ENCODE results near the gene PRKAR2B.

Gene PRKAR2B

GRCh38 chr7:107194052-107194451, 149.5 kb downstream of the PRKAR2B start:
- no peak for DNase-seq (ENCODE audit: low read depth)
- no peak for TF ChIP-seq MAX (IDR thresholded peaks at IDR 0.05; ENCODE audit: low read depth, low read length)
- no peak for TF ChIP-seq MYC (IDR thresholded peaks at IDR 0.05; ENCODE audit: low read depth, low read length)
- no peak for TF ChIP-seq CTCF (IDR thresholded peaks at IDR 0.05; ENCODE audit: low read depth, low read length)
- no peak for TF ChIP-seq POLR2A (IDR thresholded peaks at IDR 0.05; ENCODE audit: extremely low read depth, insufficient read length)
- no peak overlapping the region for H3K4me3 ChIP-seq (ENCODE audit: low read depth, low read length)

- DNase-seq (ENCODE audit: low read depth), result no peak
Measured at GRCh38 chr7:107196834-107197610, 152.5 kb downstream of the PRKAR2B start.

GRCh38 chr7:107201795-107202450, 157.4 kb downstream of the PRKAR2B start:
- TF ChIP-seq POLR2A (IDR thresholded peaks at IDR 0.05; ENCODE audit: extremely low read depth, insufficient read length) (no peak), CTCF (IDR thresholded peaks at IDR 0.05; ENCODE audit: low read depth, low read length) (peak; percentile 52), MYC (IDR thresholded peaks at IDR 0.05; ENCODE audit: low read depth, low read length) (peak; percentile 12; the same call in 1 of the 2 replicates), MAX (IDR thresholded peaks at IDR 0.05; ENCODE audit: low read depth, low read length) (peak; percentile 42)
- no peak overlapping the region for H3K4me3 ChIP-seq (ENCODE audit: low read depth, low read length)
- peak; percentile 49 for DNase-seq (ENCODE audit: low read depth)

More at GRCh38 chr7:107196834-107197610, 152.5 kb downstream of the PRKAR2B start:
- TF ChIP-seq POLR2A (IDR thresholded peaks at IDR 0.05; ENCODE audit: extremely low read depth, insufficient read length) (no peak), CTCF (IDR thresholded peaks at IDR 0.05; ENCODE audit: low read depth, low read length) (no peak), MYC (IDR thresholded peaks at IDR 0.05; ENCODE audit: low read depth, low read length) (no peak), MAX (IDR thresholded peaks at IDR 0.05; ENCODE audit: low read depth, low read length) (no peak)
- no peak overlapping the region for H3K4me3 ChIP-seq (ENCODE audit: low read depth, low read length)

- H3K4me3 ChIP-seq (ENCODE audit: low read depth, low read length), result no peak overlapping the region
- TF ChIP-seq MYC (IDR thresholded peaks at IDR 0.05; ENCODE audit: low read depth, low read length) (no peak), CTCF (IDR thresholded peaks at IDR 0.05; ENCODE audit: low read depth, low read length) (no peak)
- no peak for DNase-seq (ENCODE audit: low read depth)
Measured at GRCh38 chr7:107203607-107204006, 159.1 kb downstream of the PRKAR2B start.

- no peak overlapping the region for H3K4me3 ChIP-seq (ENCODE audit: low read depth, low read length)
- DNase-seq (ENCODE audit: low read depth), result no peak
- TF ChIP-seq MYC (IDR thresholded peaks at IDR 0.05; ENCODE audit: low read depth, low read length), result no peak
- TF ChIP-seq CTCF (IDR thresholded peaks at IDR 0.05; ENCODE audit: low read depth, low read length), result no peak
- no peak for TF ChIP-seq POLR2A (IDR thresholded peaks at IDR 0.05; ENCODE audit: extremely low read depth, insufficient read length)
- TF ChIP-seq MAX (IDR thresholded peaks at IDR 0.05; ENCODE audit: low read depth, low read length), result no peak
Measured at GRCh38 chr7:107206136-107206535, 161.6 kb downstream of the PRKAR2B start.

Data from NB4 (cell line).